ENCODE measurements around the gene PAK1.

PAK1 gene

GRCh38 chr11:77361184-77361583, 112.7 kb downstream of the PAK1 start:
- Histone ChIP-seq H3K27ac (replicated peaks) (no peak overlapping the region), H3K4me3 (replicated peaks; ENCODE audit: insufficient read depth, low read length) (no peak overlapping the region), H3K27me3 (ENCODE audit: insufficient read depth, poor library complexity, severe bottlenecking) (no peaks in the 10 kb centered on the region)
- no peak for TF ChIP-seq POLR2AphosphoS5 (IDR thresholded peaks at IDR 0.05; ENCODE audit: low read depth)
- no peak for TF ChIP-seq CTCF (IDR thresholded peaks at IDR 0.05; ENCODE audit: insufficient read depth, low read length)
- TF ChIP-seq SPI1 (IDR thresholded peaks at IDR 0.05; ENCODE audit: borderline replicate concordance, low read depth) = no peak
- TF ChIP-seq, protein P1, sequence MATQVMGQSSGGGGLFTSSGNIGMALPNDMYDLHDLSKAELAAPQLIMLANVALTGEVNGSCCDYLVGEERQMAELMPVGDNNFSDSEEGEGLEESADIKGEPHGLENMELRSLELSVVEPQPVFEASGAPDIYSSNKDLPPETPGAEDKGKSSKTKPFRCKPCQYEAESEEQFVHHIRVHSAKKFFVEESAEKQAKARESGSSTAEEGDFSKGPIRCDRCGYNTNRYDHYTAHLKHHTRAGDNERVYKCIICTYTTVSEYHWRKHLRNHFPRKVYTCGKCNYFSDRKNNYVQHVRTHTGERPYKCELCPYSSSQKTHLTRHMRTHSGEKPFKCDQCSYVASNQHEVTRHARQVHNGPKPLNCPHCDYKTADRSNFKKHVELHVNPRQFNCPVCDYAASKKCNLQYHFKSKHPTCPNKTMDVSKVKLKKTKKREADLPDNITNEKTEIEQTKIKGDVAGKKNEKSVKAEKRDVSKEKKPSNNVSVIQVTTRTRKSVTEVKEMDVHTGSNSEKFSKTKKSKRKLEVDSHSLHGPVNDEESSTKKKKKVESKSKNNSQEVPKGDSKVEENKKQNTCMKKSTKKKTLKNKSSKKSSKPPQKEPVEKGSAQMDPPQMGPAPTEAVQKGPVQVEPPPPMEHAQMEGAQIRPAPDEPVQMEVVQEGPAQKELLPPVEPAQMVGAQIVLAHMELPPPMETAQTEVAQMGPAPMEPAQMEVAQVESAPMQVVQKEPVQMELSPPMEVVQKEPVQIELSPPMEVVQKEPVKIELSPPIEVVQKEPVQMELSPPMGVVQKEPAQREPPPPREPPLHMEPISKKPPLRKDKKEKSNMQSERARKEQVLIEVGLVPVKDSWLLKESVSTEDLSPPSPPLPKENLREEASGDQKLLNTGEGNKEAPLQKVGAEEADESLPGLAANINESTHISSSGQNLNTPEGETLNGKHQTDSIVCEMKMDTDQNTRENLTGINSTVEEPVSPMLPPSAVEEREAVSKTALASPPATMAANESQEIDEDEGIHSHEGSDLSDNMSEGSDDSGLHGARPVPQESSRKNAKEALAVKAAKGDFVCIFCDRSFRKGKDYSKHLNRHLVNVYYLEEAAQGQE (IDR thresholded peaks at IDR 0.05; ENCODE audit: insufficient replicate concordance, low read depth) = no peak
- TF ChIP-seq GABPA (IDR thresholded peaks at IDR 0.05; ENCODE audit: low read depth) = no peak
- no peak for DNase-seq (ENCODE audit: low read depth in 1 of 2, low spot score in 1 of 2)

GRCh38 chr11:77359481-77359880, 114.4 kb downstream of the PAK1 start:
- Histone ChIP-seq H3K4me3 (replicated peaks; ENCODE audit: insufficient read depth, low read length) (no peak overlapping the region), H3K27ac (replicated peaks) (no peak overlapping the region), H3K27me3 (ENCODE audit: insufficient read depth, poor library complexity, severe bottlenecking) (no peaks in the 10 kb centered on the region)
- TF ChIP-seq POLR2AphosphoS5 (IDR thresholded peaks at IDR 0.05; ENCODE audit: low read depth) (no peak), GABPA (IDR thresholded peaks at IDR 0.05; ENCODE audit: low read depth) (no peak), SPI1 (IDR thresholded peaks at IDR 0.05; ENCODE audit: borderline replicate concordance, low read depth) (no peak), CTCF (IDR thresholded peaks at IDR 0.05; ENCODE audit: insufficient read depth, low read length) (no peak)
- TF ChIP-seq, protein P1 (IDR thresholded peaks at IDR 0.05; ENCODE audit: insufficient replicate concordance, low read depth) = no peak
- no peak for DNase-seq (ENCODE audit: low read depth in 1 of 2, low spot score in 1 of 2)

GRCh38 chr11:77353131-77353530, 120.8 kb downstream of the PAK1 start:
- TF ChIP-seq CTCF (IDR thresholded peaks at IDR 0.05; ENCODE audit: insufficient read depth, low read length) = no peak
- TF ChIP-seq, protein P1 (IDR thresholded peaks at IDR 0.05; ENCODE audit: insufficient replicate concordance, low read depth) = no peak
- TF ChIP-seq SPI1 (IDR thresholded peaks at IDR 0.05; ENCODE audit: borderline replicate concordance, low read depth) = no peak
- TF ChIP-seq GABPA (IDR thresholded peaks at IDR 0.05; ENCODE audit: low read depth) = no peak
- TF ChIP-seq POLR2AphosphoS5 (IDR thresholded peaks at IDR 0.05; ENCODE audit: low read depth) = no peak
- Histone ChIP-seq H3K27ac (replicated peaks) (no peak overlapping the region), H3K27me3 (ENCODE audit: insufficient read depth, poor library complexity, severe bottlenecking) (no peaks in the 10 kb centered on the region), H3K4me3 (replicated peaks; ENCODE audit: insufficient read depth, low read length) (no peak overlapping the region)
- DNase-seq (ENCODE audit: low read depth in 1 of 2, low spot score in 1 of 2) = no peak
